HUES48 (cell line): ENCODE data around the gene BPHL.

Experiments
- H3K27ac ChIP-seq: one replicate; pipeline ENCODE4 v1.7.0; 2013; ENCODE audit warnings: low read depth, low read length, inconsistent platforms
- H3K27me3 ChIP-seq: 2 replicates; pipeline ENCODE4 v1.6.1; 2013; ENCODE audit warnings: mild to moderate bottlenecking, low read length; ENCODE audit not compliant: control insufficient read depth, insufficient read depth
- H3K36me3 ChIP-seq: 2 replicates; pipeline ENCODE4 v1.6.1; 2013; ENCODE audit warnings: low read length; ENCODE audit not compliant: control insufficient read depth, insufficient read depth
- H3K4me1 ChIP-seq: 2 replicates; pipeline ENCODE4 v1.6.1; 2013; ENCODE audit warnings: mild to moderate bottlenecking, low read length; ENCODE audit not compliant: control insufficient read depth, insufficient read depth
- H3K4me3 ChIP-seq: 2 replicates; pipeline ENCODE4 v1.5.1; 2013; ENCODE audit warnings: mild to moderate bottlenecking, low read depth, low read length
- H3K9ac ChIP-seq: 2 replicates; pipeline ENCODE4 v1.6.1; 2013; ENCODE audit warnings: mild to moderate bottlenecking, low read depth, low read length, moderate library complexity
- H3K9me3 ChIP-seq: 2 replicates; pipeline ENCODE4 v1.6.1; 2013; ENCODE audit warnings: low read length; ENCODE audit not compliant: control insufficient read depth, insufficient read depth

BPHL gene

GRCh38 chr6:3199382-3199781 is 80.9 kb downstream of the BPHL start:
- Histone ChIP-seq H3K27ac (no peak overlapping the region), H3K27me3 (no peaks in the 10 kb centered on the region), H3K4me1 (peaks cover 19% of the 10 kb centered on the region), H3K4me3 (no peak overlapping the region), H3K9me3 (no peaks in the 10 kb centered on the region), H3K36me3 (no peaks in the 10 kb centered on the region), H3K9ac (no peak overlapping the region)

- Histone ChIP-seq H3K4me1 (peaks cover 6% of the 10 kb centered on the region), H3K4me3 (no peak overlapping the region), H3K27me3 (no peaks in the 10 kb centered on the region), H3K9ac (no peak overlapping the region), H3K36me3 (no peaks in the 10 kb centered on the region), H3K27ac (no peak overlapping the region), H3K9me3 (no peaks in the 10 kb centered on the region)
Measured at GRCh38 chr6:3200682-3201081, 82.2 kb downstream of the BPHL start.

GRCh38 chr6:3201388-3201787 is 82.9 kb downstream of the BPHL start:
- Histone ChIP-seq H3K27ac (no peak overlapping the region), H3K4me1 (no peaks in the 10 kb centered on the region), H3K36me3 (no peaks in the 10 kb centered on the region), H3K9ac (no peak overlapping the region), H3K9me3 (no peaks in the 10 kb centered on the region), H3K27me3 (no peaks in the 10 kb centered on the region), H3K4me3 (no peak overlapping the region)
